ENCODE results near the gene RREB1.

- no peak for TF ChIP-seq CTCF (IDR thresholded peaks at IDR 0.05; ENCODE audit: borderline replicate concordance, extremely low read depth, low read length, poor library complexity, severe bottlenecking)
- no peak for TF ChIP-seq EZH2 (IDR thresholded peaks at IDR 0.05; ENCODE audit: borderline replicate concordance, low read depth, low read length, severe bottlenecking)
Measured at GRCh38 chr6:7228662-7229375, 121.1 kb downstream of the RREB1 start.
